RWPE2 (cell line): Measurements from ENCODE around the gene CDC42.

Experiments used
- ATAC-seq: fragments of 200-7000 bp; cut with Tn5 transposase; 3 replicates; pipeline ENCODE4 v1.9.1; 2021; ENCODE audit warnings: low read depth
- DNase-seq: peaks from one replicate; pipeline ENCODE4 v3.0.0-alpha.2; 2020; ENCODE audit warnings: low spot score
- H3K27ac ChIP-seq: fragments of 450-650 bp; 2 replicates; pipeline ENCODE4 v1.5.1; 2017; ENCODE audit warnings: mild to moderate bottlenecking; ENCODE audit not compliant: poor library complexity, severe bottlenecking
- H3K27me3 ChIP-seq: fragments of 250-450 bp; sonication (Bioruptor Pico); 2 replicates; pipeline ENCODE4 v1.5.1; 2021; ENCODE audit warnings: mild to moderate bottlenecking, moderate library complexity; ENCODE audit not compliant: insufficient read depth, poor library complexity, severe bottlenecking
- H3K36me3 ChIP-seq: fragments of 250-450 bp; sonication (Bioruptor Pico); 2 replicates; pipeline ENCODE4 v1.5.1; 2020; ENCODE audit warnings: low read depth, mild to moderate bottlenecking, moderate library complexity
- H3K4me1 ChIP-seq: fragments of 250-450 bp; sonication (Bioruptor Pico); 2 replicates; pipeline ENCODE4 v1.5.1; 2021; ENCODE audit warnings: mild to moderate bottlenecking, moderate library complexity; ENCODE audit not compliant: insufficient read depth, poor library complexity, severe bottlenecking
- H3K4me3 ChIP-seq: fragments of 250-450 bp; sonication (Bioruptor Pico); 2 replicates; pipeline ENCODE4 v1.5.1; 2021; ENCODE audit warnings: mild to moderate bottlenecking, moderate library complexity; ENCODE audit not compliant: severe bottlenecking
- H3K9me3 ChIP-seq: fragments of 250-450 bp; sonication (Bioruptor Pico); 2 replicates; pipeline ENCODE4 v1.5.1; 2021; ENCODE audit warnings: mild to moderate bottlenecking, moderate library complexity; ENCODE audit not compliant: severe bottlenecking
- TF ChIP-seq, protein P1 (sequence below): fragments of 450-650 bp; IDR thresholded peaks from one replicate; pipeline ENCODE4 v1.5.1; 2017; ENCODE audit warnings: mild to moderate bottlenecking, moderate library complexity; ENCODE audit not compliant: poor library complexity, severe bottlenecking

Gene CDC42

GRCh38 chr1:22037520-22037919, 15.0 kb upstream of the CDC42 start:
- H3K4me1 ChIP-seq = peaks cover 19% of the 10 kb centered on the region
- ATAC-seq (no peak), DNase-seq (no peak)
- no peaks in the 10 kb centered on the region for H3K9me3 ChIP-seq
- no peaks in the 10 kb centered on the region for H3K27me3 ChIP-seq
- H3K27ac ChIP-seq = no peak overlapping the region
- H3K4me3 ChIP-seq = no peak overlapping the region
- H3K36me3 ChIP-seq = no peaks in the 10 kb centered on the region
- TF ChIP-seq, protein P1, sequence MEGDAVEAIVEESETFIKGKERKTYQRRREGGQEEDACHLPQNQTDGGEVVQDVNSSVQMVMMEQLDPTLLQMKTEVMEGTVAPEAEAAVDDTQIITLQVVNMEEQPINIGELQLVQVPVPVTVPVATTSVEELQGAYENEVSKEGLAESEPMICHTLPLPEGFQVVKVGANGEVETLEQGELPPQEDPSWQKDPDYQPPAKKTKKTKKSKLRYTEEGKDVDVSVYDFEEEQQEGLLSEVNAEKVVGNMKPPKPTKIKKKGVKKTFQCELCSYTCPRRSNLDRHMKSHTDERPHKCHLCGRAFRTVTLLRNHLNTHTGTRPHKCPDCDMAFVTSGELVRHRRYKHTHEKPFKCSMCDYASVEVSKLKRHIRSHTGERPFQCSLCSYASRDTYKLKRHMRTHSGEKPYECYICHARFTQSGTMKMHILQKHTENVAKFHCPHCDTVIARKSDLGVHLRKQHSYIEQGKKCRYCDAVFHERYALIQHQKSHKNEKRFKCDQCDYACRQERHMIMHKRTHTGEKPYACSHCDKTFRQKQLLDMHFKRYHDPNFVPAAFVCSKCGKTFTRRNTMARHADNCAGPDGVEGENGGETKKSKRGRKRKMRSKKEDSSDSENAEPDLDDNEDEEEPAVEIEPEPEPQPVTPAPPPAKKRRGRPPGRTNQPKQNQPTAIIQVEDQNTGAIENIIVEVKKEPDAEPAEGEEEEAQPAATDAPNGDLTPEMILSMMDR = no peak

DNA sequence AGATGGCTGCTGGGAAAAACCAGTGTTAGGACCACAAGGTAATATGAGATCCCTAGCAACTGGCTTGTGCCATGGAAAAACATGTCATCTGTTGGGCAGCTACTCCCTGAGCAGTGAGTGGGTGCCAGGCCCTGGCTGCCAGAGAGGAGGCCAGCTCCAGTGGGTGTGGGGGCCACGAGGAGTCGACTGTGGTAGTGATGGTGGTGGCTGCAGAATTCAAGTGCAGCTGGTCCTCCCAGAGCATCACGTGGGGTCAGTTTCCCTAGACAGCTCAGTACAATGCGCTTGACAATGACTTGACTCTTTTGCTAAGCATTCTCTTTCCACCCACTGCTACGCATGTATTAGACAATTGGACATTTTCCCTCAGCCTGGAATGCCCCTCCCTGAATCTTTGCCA, 14.5 kb upstream of the CDC42 start:
- Histone ChIP-seq H3K4me3 (no peak overlapping the region), H3K27me3 (no peaks in the 10 kb centered on the region), H3K27ac (no peak overlapping the region), H3K36me3 (no peaks in the 10 kb centered on the region), H3K9me3 (no peaks in the 10 kb centered on the region), H3K4me1 (peaks cover 24% of the 10 kb centered on the region)
- no peak for DNase-seq
- TF ChIP-seq, protein P1 = no peak
- no peak for ATAC-seq

GRCh38 chr1:22039594-22040285, 12.8 kb upstream of the CDC42 start:
- peaks cover 41% of the 10 kb centered on the region for H3K4me1 ChIP-seq
- no peaks in the 10 kb centered on the region for H3K9me3 ChIP-seq
- DNase-seq (no peak), ATAC-seq (peak; percentile 79)
- TF ChIP-seq, protein P1 = no peak
- H3K27ac ChIP-seq = peak overlapping the region; percentile 82
- no peaks in the 10 kb centered on the region for H3K27me3 ChIP-seq
- H3K36me3 ChIP-seq = no peaks in the 10 kb centered on the region
- no peak overlapping the region for H3K4me3 ChIP-seq

- no peak overlapping the region for H3K4me3 ChIP-seq
- ATAC-seq = no peak
- H3K36me3 ChIP-seq = no peaks in the 10 kb centered on the region
- H3K9me3 ChIP-seq = no peaks in the 10 kb centered on the region
- TF ChIP-seq, protein P1 = no peak
- H3K4me1 ChIP-seq = peaks cover 46% of the 10 kb centered on the region
- peak overlapping the region; percentile 82 for H3K27ac ChIP-seq
- DNase-seq = no peak
- no peaks in the 10 kb centered on the region for H3K27me3 ChIP-seq
Observed at GRCh38 chr1:22040286-22040623, 12.3 kb upstream of the CDC42 start.

DNA sequence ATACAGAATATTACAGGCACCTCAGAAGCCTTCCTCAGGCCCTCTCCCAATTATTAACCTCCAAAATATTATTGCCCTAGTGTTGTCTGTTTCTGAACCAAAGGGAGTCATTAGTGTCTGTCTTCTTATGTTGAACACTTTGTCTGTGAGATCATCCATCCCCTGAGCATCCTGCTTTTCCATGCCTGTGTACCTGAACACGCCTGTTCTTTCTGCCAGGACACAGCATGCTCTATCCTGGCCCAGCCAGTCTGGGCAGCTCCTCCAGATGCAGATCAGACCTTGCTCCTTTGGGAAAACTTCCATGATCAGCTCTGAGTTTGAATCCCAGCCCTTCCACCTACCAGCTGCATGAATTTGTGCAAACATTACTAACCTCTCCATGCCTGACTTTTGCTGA, 11.0 kb upstream of the CDC42 start:
- Histone ChIP-seq H3K27ac (peak overlapping the region; percentile 82), H3K27me3 (no peaks in the 10 kb centered on the region), H3K4me3 (no peak overlapping the region), H3K4me1 (peaks cover 51% of the 10 kb centered on the region), H3K36me3 (no peaks in the 10 kb centered on the region), H3K9me3 (no peaks in the 10 kb centered on the region)
- ATAC-seq = peak; percentile 33; the same call in 2 of the 3 replicates
- TF ChIP-seq, protein P1 = no peak
- DNase-seq = no peak
